Right hindlimb (tissue), 1 donor: Measurements from ENCODE around the gene SH2D3A.
"Not testable (repeated sequence)": the region's sequence is repeated elsewhere in the genome, so short reads cannot be mapped to it uniquely, and the experiment has no call there.

Experiments
- DNase-seq: peaks from one replicate; pipeline ENCODE4 v3.0.0-alpha.2; 2018

The SH2D3A gene

GRCh38 chr19:6719540-6719861, 47.7 kb downstream of the SH2D3A start:
- no peak for DNase-seq

GRCh38 chr19:6718741-6719539, 48.3 kb downstream of the SH2D3A start:
- DNase-seq: no peak

- no peak for DNase-seq
These were observed 49.0 kb downstream of the SH2D3A start for GRCh38 chr19:6718111-6718740.

- DNase-seq: no peak
These were observed 49.7 kb downstream of the SH2D3A start for GRCh38 chr19:6717441-6717971.

- DNase-seq: no peak
These were observed 50.2 kb downstream of the SH2D3A start for GRCh38 chr19:6717036-6717435.

- no peak for DNase-seq
These were observed 50.6 kb downstream of the SH2D3A start for GRCh38 chr19:6716610-6716970.

GRCh38 chr19:6714749-6715555, 52.3 kb downstream of the SH2D3A start:
- DNase-seq: no peak

- DNase-seq: no peak
These were observed 53.2 kb downstream of the SH2D3A start for GRCh38 chr19:6713773-6714692.

- no peak for DNase-seq
These were observed 54.3 kb downstream of the SH2D3A start for GRCh38 chr19:6712692-6713670.

GRCh38 chr19:6712231-6712630, 55.0 kb downstream of the SH2D3A start:
- no peak for DNase-seq

- DNase-seq: no peak
These were observed 55.6 kb downstream of the SH2D3A start for GRCh38 chr19:6711605-6712004.

GRCh38 chr19:6711078-6711361, 56.2 kb downstream of the SH2D3A start:
- DNase-seq: no peak

GRCh38 chr19:6710273-6711077, 56.8 kb downstream of the SH2D3A start:
- DNase-seq: no peak

- no peak for DNase-seq
These were observed 57.7 kb downstream of the SH2D3A start for GRCh38 chr19:6709549-6709948.

- not testable (repeated sequence) for DNase-seq
These were observed 58.3 kb downstream of the SH2D3A start for GRCh38 chr19:6708913-6709312.

- DNase-seq: no peak
These were observed 58.9 kb downstream of the SH2D3A start for GRCh38 chr19:6708346-6708745.

GRCh38 chr19:6707658-6708018, 59.6 kb downstream of the SH2D3A start:
- DNase-seq: no peak

- DNase-seq: no peak
These were observed 60.1 kb downstream of the SH2D3A start for GRCh38 chr19:6707011-6707657.

- DNase-seq: no peak
These were observed 60.6 kb downstream of the SH2D3A start for GRCh38 chr19:6706633-6706958.

- DNase-seq: no peak
These were observed 61.2 kb downstream of the SH2D3A start for GRCh38 chr19:6705931-6706632.
